Spleen (tissue), 11 donors: ENCODE data around the gene WDFY4. TPM values are rescaled to one million over a fixed set of nuclear protein-coding genes. Genes with fewer than 3 reads are reported as not detected.

Experiments
- DNase-seq: peaks from one replicate; pipeline ENCODE4 v3.0.0-alpha.2; 2020
- H3K27ac ChIP-seq, 8 donors: fragments of 200-600 bp; sonication (generic) in 7 of 8; 1 replicate in 4 of 8; 2 replicates in 4 of 8; pipeline versions ENCODE4 v1.5.0 to v1.8.0; 2016 to 2021; ENCODE audit warnings: inconsistent platforms in 4 of 8, mild to moderate bottlenecking in 4 of 8, moderate library complexity in 1 of 8
- H3K27me3 ChIP-seq, 7 donors: fragments of 200-600 bp; sonication (generic) in 6 of 7; replicated peaks in 1 of 7; 1 replicate in 4 of 7; 2 replicates in 3 of 7; pipeline versions ENCODE4 v1.5.0 to v1.8.0; 2016 to 2021; ENCODE audit warnings: inconsistent platforms in 3 of 7, mild to moderate bottlenecking in 1 of 7
- H3K36me3 ChIP-seq, 6 donors: fragments of 200-600 bp; sonication (generic) in 5 of 6; 1 replicate in 4 of 6; 2 replicates in 2 of 6; pipeline versions ENCODE4 v1.5.0 to v1.8.0; 2016 to 2021; ENCODE audit warnings: inconsistent platforms in 2 of 6
- H3K4me1 ChIP-seq, 6 donors: fragments of 200-600 bp; sonication (generic) in 5 of 6; 1 replicate in 3 of 6; 2 replicates in 3 of 6; pipeline versions ENCODE4 v1.5.0 to v1.8.0; 2016 to 2021; ENCODE audit warnings: inconsistent platforms in 3 of 6
- H3K4me3 ChIP-seq, 8 donors: fragments of 200-600 bp; sonication (generic) in 7 of 8; 1 replicate in 4 of 8; 2 replicates in 4 of 8; pipeline versions ENCODE4 v1.5.0 to v1.8.0; 2016 to 2021; ENCODE audit warnings: inconsistent platforms in 4 of 8, mild to moderate bottlenecking in 4 of 8, moderate library complexity in 2 of 8
- H3K9me3 ChIP-seq, 8 donors: fragments of 200-600 bp; sonication (generic) in 7 of 8; 1 replicate in 4 of 8; 2 replicates in 4 of 8; pipeline versions ENCODE4 v1.5.0 to v1.8.0; 2016 to 2021; ENCODE audit warnings: inconsistent platforms in 4 of 8
- CTCF ChIP-seq, 11 experiments: fragments of 200-600 bp in 7 of 11; fragments of 450-650 bp in 4 of 11; sonication (generic) in 4 of 11; IDR thresholded peaks in 8 of 11; conservative IDR thresholded peaks in 3 of 11; 1 replicate in 7 of 11; 2 replicates in 4 of 11; pipeline versions ENCODE4 v1.4.0 to v1.8.0; 2016 to 2021; ENCODE audit warnings: antibody characterized with exemption in 11 of 11, inconsistent platforms in 4 of 11, mild to moderate bottlenecking in 1 of 11
- POLR2A ChIP-seq, 3 donors: fragments of 450-650 bp; IDR thresholded peaks; one replicate each; pipeline ENCODE4 v1.5.1; 2017; ENCODE audit warnings: antibody characterized with exemption in 3 of 3, mild to moderate bottlenecking in 1 of 3
- POLR2AphosphoS5 ChIP-seq, 3 donors: sonication (generic); formaldehyde crosslinking; IDR thresholded peaks; one replicate each; pipeline ENCODE4 v1.5.1; 2017; ENCODE audit warnings: antibody characterized with exemption in 3 of 3
- WGBS, 5 donors: extraction: QIAGEN DNeasy Blood & Tissue Kit in 3 of 5; methylation state at CpG; one replicate each; pipeline versions ENCODE4 v1.1.5 to v1.1.7; 2013 to 2018; 5-methylcytosine and 5-hydroxymethylcytosine counted together
- intact Hi-C: fragments of 100-400 bp; cut with DNase I; formaldehyde crosslinking; loops from one replicate; pipeline ENCODE4 v1.15.0; 2023; ENCODE audit warnings: low total_unique reads
- polyA plus RNA-seq, 3 donors: library from polyadenylated mRNA; stranded (reverse); fragments of 200-250 nt; gene quantifications; one replicate each; pipeline ENCODE4 v1.2.1, GENCODE V29; 2013
- total RNA-seq, 7 donors: library from RNA; depleted of rRNA in 3 of 7; stranded (reverse); fragments of >200 nt in 3 of 7; fragmentation: NEBNext Ultra II Directional in 4 of 7; extraction: Animal tissue kit (Norgen Biotek cat#: 25700) in 4 of 7; gene quantifications; one replicate each; pipeline versions ENCODE4 v1.1.0 to v1.2.1, GENCODE V29; 2016 to 2021
- donor health status: healthy with polysubstance abuse.
- donor health status: DM: no; HTN: no; CAD: no; lungs with moderate emphysema.
- donor health status: DM: no; HTN: no; CAD: no.
- donor health status: Bipolar disorder and iron deficiency.
- donor health status: healthy.
- donor health status: DM: no; HTN: no; CAD: no.
- donor health status: DM: yes; HTN: yes; CAD: no.

Gene WDFY4
- total and polyA plus RNA-seq, 10 donors: 31.7 to 120 (median 88.9) TPM

- Histone ChIP-seq H3K4me1 (no peaks in the 10 kb centered on the region), H3K27me3 (no peaks in the 10 kb centered on the region), H3K27ac (no peak overlapping the region), H3K4me3 (no peak overlapping the region), H3K36me3 (peaks cover 0 to 60% (median 7%) of the 10 kb centered on the region in 6 donors), H3K9me3 (no peaks in the 10 kb centered on the region)
- no peak for TF ChIP-seq POLR2AphosphoS5 (IDR thresholded peaks at IDR 0.05)
- TF ChIP-seq POLR2A (IDR thresholded peaks at IDR 0.05): no peak
- no peak for TF ChIP-seq CTCF (IDR thresholded peaks at IDR 0.05 in 8 of 11, conservative IDR thresholded peaks at IDR 0.05 in 3 of 11)
- 80 to 100% (median 91%) methylated on average over 1 to 2 of the region's 2 CpGs for WGBS, 5 donors
- intact Hi-C loops: no loop called here
- no peak for DNase-seq
These were observed 253.6 kb downstream of the WDFY4 start for GRCh38 chr10:48938281-48938680.

GRCh38 chr10:48938990-48939536 lies 254.4 kb downstream of the WDFY4 start:
- no peak for TF ChIP-seq POLR2A (IDR thresholded peaks at IDR 0.05)
- no peak for TF ChIP-seq CTCF (IDR thresholded peaks at IDR 0.05 in 8 of 11, conservative IDR thresholded peaks at IDR 0.05 in 3 of 11)
- TF ChIP-seq POLR2AphosphoS5 (IDR thresholded peaks at IDR 0.05): no peak
- H3K27me3 ChIP-seq: no peaks in the 10 kb centered on the region
- no peaks in the 10 kb centered on the region for H3K4me1 ChIP-seq
- no peak for DNase-seq
- H3K9me3 ChIP-seq: no peaks in the 10 kb centered on the region
- peaks cover 0 to 62% (median 11%) of the 10 kb centered on the region in 6 donors for H3K36me3 ChIP-seq
- 72 to 79% (median 77%) methylated on average over 4 to 6 of the region's 6 CpGs for WGBS, 5 donors
- H3K4me3 ChIP-seq: no peak overlapping the region
- intact Hi-C loops: no loop called here
- H3K27ac ChIP-seq: no peak overlapping the region

- Histone ChIP-seq H3K27ac (no peak within 1 kb of the TSS), H3K36me3 (peaks cover 0 to 64% (median 13%) of the 10 kb centered on the region in 6 donors), H3K4me3 (no peak within 1 kb of the TSS), H3K4me1 (no peaks in the 10 kb centered on the region), H3K27me3 (no peaks in the 10 kb centered on the region), H3K9me3 (no peaks in the 10 kb centered on the region)
- TF ChIP-seq CTCF (IDR thresholded peaks at IDR 0.05 in 8 of 11, conservative IDR thresholded peaks at IDR 0.05 in 3 of 11): no peak
- no peak for TF ChIP-seq POLR2A (IDR thresholded peaks at IDR 0.05)
- TF ChIP-seq POLR2AphosphoS5 (IDR thresholded peaks at IDR 0.05): no peak
- no peak for DNase-seq
- WGBS, 5 donors: 92 to 100% (median 94%) methylated on average over 2 of the region's 2 CpGs
- intact Hi-C loops: no loop called here
These were observed 255.2 kb downstream of the WDFY4 start, which contains the start of gene LRRC18 for GRCh38 chr10:48939790-48940325. Gene LRRC18 (minus strand): TSS chr10:48939840. CDS start chr10:48914155, 25,685 bp downstream.

GRCh38 chr10:48940372-48940771 lies 255.7 kb downstream of the WDFY4 start:
- Histone ChIP-seq H3K27me3 (no peaks in the 10 kb centered on the region), H3K4me1 (no peaks in the 10 kb centered on the region), H3K4me3 (no peak overlapping the region), H3K27ac (no peak overlapping the region), H3K9me3 (no peaks in the 10 kb centered on the region), H3K36me3 (peaks cover 0 to 67% (median 13%) of the 10 kb centered on the region in 6 donors)
- TF ChIP-seq POLR2A (IDR thresholded peaks at IDR 0.05) (no peak), POLR2AphosphoS5 (IDR thresholded peaks at IDR 0.05) (no peak), CTCF (IDR thresholded peaks at IDR 0.05 in 8 of 11, conservative IDR thresholded peaks at IDR 0.05 in 3 of 11) (no peak)
- DNase-seq: no peak
- intact Hi-C loops: no loop called here
- WGBS, 5 donors: 91 to 96% (median 93%) methylated on average over 5 of the region's 5 CpGs
